NOMO-1 treated with dmso at 0.1 percent for 144 hours (cell line): Measurements from ENCODE around the gene LAMA3.

ENCODE experiments used
- DNase-seq: peaks from one replicate; lab custom pipeline; 2025; ENCODE audit not compliant: unreplicated experiment; lab: John Stamatoyannopoulos, UW

The LAMA3 gene

DNA sequence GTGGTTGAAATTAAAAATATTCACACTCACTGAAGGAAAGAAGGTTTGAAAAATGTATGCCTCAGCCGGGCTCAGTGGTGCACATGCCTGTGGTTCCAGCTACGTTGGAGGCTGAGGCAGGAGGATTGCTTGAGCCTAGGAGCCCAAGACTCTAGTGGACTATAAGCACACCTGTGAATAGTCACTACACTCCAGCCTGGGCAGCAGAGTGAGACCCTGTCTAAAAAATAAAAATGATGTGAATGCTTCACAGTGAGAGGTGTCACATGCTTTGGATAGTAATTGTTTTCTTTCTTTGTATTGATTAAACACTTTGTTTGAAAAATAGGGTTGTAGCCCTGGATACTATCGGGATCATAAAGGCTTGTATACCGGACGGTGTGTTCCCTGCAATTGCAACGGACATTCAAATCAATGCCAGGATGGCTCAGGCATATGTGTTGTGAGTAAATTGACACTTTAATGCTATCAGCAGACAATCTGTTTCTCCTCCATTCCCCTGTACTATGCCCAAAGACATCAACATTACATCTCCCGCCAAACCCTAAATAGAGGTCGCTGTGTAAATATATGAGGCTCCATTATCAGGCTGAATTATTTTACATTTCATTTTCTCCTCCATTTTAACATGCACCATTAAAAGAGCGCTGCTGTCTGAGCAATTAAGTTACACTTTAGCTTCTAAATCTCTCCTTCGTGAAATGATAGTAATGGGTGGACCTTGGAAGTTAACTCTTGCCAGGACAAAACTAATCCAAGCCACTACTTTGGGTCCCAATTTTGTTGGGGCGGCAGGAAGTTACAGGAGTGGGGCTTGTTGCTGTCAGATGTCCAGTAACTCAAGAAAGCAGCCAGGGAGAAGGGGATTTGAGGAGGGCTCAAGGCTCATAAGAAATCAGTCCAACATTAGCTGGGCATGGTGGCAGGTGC, 187.0 kb downstream of the LAMA3 start:
- DNase-seq: no peak

GRCh38 chr18:23876921-23877320, 187.7 kb downstream of the LAMA3 start:
- DNase-seq: no peak

GRCh38 chr18:23877371-23877770, 188.1 kb downstream of the LAMA3 start:
- DNase-seq: no peak

DNA sequence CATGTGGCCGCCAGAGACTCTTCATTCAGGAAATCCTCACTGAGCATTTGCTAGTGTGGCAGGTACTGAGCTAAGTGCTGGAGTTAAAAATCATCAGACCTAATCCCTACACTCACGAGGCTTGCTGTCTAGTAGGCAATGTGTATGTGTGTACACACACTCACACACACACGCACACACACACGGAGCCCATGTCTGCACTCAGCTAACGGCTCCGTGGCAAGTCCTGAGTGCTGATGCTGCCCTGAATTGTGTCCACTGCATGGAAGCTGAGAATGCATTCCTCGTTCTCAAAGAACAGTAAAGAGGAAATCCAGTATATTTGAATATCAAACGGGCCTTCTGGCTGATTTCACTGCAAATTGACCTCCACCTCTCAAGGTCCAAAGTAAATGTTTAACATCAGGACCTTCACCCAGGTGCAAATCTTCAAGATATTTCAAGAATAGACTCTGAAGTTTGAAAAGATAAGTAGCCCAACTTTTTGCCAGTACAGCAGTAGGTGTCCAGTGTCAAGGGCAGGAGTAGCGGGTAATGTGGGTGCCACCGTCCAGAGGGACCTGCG, 189.2 kb downstream of the LAMA3 start:
- DNase-seq: no peak

DNA sequence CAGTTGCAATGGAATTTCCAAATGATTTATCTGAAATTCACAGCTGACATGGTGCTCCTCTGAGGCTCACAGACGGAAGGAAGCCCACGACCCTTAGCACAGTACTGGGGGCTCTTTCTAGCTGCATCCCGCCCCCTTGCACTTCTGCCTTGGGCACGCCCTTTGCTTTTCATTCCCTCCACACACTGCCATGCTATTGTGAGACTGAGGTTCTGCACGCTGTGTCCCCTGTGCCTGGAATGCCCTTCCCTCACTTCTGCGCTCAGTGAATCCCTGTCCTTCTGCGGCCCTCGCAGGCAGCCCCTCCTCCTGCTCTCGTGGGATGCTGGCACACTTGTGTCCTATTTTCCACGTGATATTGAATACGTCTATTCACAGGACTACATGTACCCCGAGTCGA, 189.9 kb downstream of the LAMA3 start:
- no peak for DNase-seq

- DNase-seq: no peak
These were observed 190.3 kb downstream of the LAMA3 start for GRCh38 chr18:23879544-23879943.

DNA sequence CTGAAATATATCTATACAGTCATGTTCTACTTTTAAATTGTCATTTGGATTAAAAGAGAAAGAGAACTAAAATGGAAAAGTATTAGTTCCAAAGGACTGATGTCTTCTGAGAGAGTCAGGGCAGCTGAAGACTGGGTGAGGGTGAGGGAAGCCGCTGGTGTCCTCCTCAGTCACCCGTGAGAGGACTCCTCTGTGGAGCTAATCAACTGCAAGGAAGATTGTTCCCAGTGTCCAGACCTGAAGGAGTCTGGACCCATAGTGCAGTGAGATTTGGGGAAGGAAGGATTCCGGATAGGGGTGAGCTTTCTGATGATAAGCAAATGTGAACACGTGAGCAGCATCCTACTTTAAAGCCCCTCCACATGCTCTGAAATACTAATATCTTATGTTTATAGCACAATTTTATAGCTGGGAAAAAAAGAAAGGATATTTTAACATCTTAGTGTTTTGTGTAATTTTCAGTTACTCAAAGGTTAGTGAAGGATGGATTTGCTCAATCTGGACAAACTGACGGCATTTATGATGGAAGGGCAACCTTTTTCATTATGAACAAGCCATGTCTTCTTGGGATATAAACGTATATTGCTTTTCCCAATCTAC, 190.8 kb downstream of the LAMA3 start:
- no peak for DNase-seq

DNA sequence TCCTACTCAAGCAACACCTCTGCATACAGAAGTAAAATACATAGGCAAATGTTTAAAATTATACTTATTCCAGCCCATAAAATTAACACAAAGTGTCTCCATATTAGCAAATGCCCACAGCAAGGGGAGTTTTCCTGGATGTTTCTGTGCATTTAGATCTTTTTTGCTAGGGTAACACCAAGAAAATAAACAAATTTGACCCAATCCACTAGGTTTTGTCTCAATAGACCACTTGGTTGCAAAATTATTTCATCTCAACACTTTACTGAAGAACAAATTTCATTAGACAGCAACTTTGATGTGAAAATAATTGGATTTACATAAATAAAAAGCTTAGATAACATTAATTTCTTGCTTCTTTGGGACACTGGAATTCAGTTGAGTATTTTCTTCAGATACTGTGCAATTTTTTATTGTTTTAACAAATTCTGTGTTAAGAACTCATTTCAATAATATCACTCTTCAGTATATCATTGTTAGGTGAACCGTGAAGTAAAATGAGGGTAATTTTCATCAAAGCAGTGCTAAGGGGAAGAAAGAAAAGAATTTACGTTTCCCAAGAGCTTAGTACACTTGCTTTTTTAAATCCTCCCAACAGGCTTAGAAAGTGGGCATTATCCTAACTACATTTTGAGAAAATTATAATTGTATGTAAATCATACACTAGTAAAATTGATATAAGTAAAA, 191.8 kb downstream of the LAMA3 start:
- no peak for DNase-seq

- DNase-seq: no peak
These were observed 192.5 kb downstream of the LAMA3 start for GRCh38 chr18:23881778-23882177.

DNA sequence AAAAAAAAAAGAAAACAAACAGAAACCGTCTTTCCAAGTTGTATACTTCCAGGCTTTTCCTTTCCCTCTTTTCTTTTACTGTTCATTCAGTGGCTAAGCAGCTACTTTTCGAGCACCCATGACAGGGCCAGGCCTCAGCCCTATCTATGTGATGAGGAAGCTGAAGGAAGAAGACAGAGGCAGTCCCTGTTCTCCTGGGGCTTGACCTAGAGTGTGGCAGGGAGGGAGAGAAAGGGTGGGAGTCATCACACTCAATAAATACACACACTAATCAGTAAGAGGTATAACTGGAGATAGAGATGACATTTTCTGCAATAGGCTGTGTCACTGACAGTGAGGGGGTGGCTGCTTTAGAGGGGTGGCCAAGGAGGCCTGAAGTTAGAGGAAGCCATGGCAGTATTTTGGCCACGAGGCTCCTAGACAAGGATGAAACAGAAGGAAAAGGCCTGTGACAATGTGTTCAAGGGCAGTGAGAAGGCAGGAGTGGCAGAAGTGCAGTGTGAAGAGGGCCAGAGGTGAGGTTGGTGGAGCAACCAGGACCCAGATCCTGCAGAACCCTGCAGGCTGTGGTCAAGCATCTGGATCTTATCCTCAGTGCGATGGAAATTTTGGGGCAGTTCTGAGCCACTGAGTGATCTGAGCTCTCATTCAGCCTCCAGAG, 193.5 kb downstream of the LAMA3 start:
- DNase-seq: no peak

DNA sequence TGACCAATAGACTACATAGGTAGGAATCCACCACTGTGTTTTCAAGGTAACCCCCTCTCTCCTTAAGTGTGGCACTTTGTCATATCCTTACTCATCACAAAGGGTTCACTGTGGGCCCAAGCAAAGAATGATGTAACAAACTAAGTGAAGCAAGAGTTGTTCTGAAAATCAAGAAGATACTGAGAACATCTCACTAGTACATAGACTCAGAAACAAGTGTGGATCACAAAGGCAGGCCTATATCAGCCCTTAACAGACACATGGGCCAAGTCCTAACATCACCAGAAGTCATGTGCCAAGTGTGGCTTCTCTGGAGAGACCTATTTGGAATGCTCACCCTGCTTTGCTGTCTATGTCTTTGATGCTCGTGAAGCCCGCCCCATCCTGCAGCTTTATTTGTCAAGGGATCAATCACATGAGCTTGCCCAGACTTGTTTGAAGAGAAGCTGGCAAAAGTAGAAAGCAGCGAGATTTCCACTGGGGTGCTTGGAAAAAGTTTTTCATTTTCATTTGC, 194.1 kb downstream of the LAMA3 start:
- no peak for DNase-seq

GRCh38 chr18:23884681-23885375, 195.6 kb downstream of the LAMA3 start:
- DNase-seq: no peak

- DNase-seq: no peak
These were observed 196.5 kb downstream of the LAMA3 start for GRCh38 chr18:23885750-23886149.

- DNase-seq: no peak
These were observed 197.8 kb downstream of the LAMA3 start for GRCh38 chr18:23887035-23887434.

- no peak for DNase-seq
These were observed 198.2 kb downstream of the LAMA3 start for GRCh38 chr18:23887493-23887892.

DNA sequence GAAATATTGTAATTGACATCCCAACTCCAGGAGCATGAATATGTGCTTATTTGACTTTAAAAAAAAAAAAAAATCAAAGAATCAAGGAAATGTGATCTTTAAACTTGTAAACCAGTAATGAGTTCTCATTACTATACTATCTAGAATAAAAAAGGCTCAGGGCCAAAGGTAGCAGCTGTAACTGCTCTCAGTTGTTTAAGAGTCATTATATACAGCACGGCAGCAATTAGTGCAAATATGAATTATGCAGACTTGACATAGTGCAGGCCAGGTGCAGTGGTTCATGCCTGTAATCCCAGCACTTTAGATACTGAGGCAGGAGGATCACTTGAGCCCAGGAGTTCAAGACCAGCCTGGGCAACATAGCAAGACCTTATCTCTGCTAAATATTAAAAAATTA, 199.6 kb downstream of the LAMA3 start:
- no peak for DNase-seq

DNA sequence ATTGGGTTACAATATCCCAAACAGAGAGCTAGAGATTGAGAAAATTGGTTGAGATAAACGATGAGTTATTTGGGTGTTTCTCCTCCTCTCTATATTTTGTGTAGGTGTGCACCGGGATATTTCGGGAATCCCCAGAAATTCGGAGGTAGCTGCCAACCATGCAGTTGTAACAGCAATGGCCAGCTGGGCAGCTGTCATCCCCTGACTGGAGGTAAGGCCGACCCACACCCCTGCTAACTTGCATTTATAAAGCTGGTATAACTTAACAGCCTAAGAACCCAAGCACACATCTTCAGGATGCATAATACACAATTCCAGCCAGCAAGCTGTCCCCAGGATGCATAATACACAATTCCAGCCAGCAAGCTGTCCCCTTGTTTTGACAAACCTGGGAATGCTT, 200.7 kb downstream of the LAMA3 start:
- DNase-seq: no peak

GRCh38 chr18:23890589-23890988, 201.3 kb downstream of the LAMA3 start:
- DNase-seq: no peak

GRCh38 chr18:23893653-23894052, 204.4 kb downstream of the LAMA3 start:
- DNase-seq: no peak

DNA sequence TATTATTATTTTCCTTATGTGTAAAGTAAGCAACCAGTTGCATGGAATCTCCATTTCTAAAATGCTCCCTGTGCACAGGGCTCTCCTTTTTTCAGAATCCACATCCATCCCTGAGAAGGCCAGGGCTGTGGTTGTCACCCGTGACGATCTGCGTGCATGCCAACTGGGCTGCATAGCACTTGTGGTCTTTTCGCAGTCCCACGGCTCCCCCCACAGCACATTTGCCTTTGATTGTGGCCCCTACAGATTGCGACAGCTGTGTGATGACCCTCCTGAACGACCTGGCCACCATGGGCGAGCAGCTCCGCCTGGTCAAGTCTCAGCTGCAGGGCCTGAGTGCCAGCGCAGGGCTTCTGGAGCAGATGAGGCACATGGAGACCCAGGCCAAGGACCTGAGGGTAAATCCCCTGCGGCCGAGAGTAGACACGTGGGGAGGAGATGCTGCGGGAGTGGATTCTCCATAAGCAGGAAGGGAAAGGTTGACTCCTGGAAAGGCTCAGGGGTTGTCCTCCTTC, 205.5 kb downstream of the LAMA3 start:
- no peak for DNase-seq
